SK-N-SH treated with all-trans-retinoic acid at 6 μM for 48 hours (cell line): ENCODE data around the gene DDOST.

ENCODE experiments used
- CSDC2 ChIP-seq: fragments of 250-450 bp; sonication (Bioruptor Pico); IDR thresholded peaks from 2 replicates; pipeline ENCODE4 v1.5.0; 2020; ENCODE audit warnings: mild to moderate bottlenecking, moderate library complexity
- PPARA ChIP-seq: fragments of 250-450 bp; sonication (Bioruptor Pico); IDR thresholded peaks from 2 replicates; pipeline ENCODE4 v1.5.0; 2020; ENCODE audit warnings: mild to moderate bottlenecking, borderline replicate concordance
- TOX ChIP-seq: fragments of 250-450 bp; sonication (Bioruptor Pico); IDR thresholded peaks from 2 replicates; pipeline ENCODE4 v1.8.0; 2021; ENCODE audit warnings: mild to moderate bottlenecking, moderate library complexity, borderline replicate concordance
- ZC3H10 ChIP-seq: fragments of 250-450 bp; sonication (Bioruptor Pico); IDR thresholded peaks from 2 replicates; pipeline ENCODE4 v1.5.1; 2021; ENCODE audit warnings: mild to moderate bottlenecking, moderate library complexity

- TF ChIP-seq CSDC2 (CRISPR knock-in tag) (no peak), ZC3H10 (CRISPR knock-in tag) (no peak), PPARA (CRISPR knock-in tag) (no peak), TOX (no peak)
Measured at GRCh38 chr1:20696397-20697333, 35.5 kb upstream of the DDOST start.
